GM12865 (cell line): ENCODE results near the gene EXTL2.

Experiments
- DNase-seq: peaks from one replicate; pipeline ENCODE4 v3.0.0; 2010; ENCODE audit warnings: low read depth
- H3K4me3 ChIP-seq: 2 replicates; pipeline ENCODE4 v1.5.1; 2011; ENCODE audit warnings: mild to moderate bottlenecking, low read depth, low read length, control low read depth
- CTCF ChIP-seq: IDR thresholded peaks from 2 replicates; pipeline ENCODE4 v1.5.1; 2011; ENCODE audit warnings: low read length, control low read depth, low read depth, inconsistent platforms; ENCODE audit not compliant: insufficient read depth; ENCODE audit errors: missing control alignments

Gene EXTL2

GRCh38 chr1:100904528-100904927, 9.9 kb upstream of the EXTL2 start:
- DNase-seq: no peak
- H3K4me3 ChIP-seq: no peak overlapping the region
- no peak for TF ChIP-seq CTCF

GRCh38 chr1:100903777-100904176, 9.1 kb upstream of the EXTL2 start:
- H3K4me3 ChIP-seq: no peak overlapping the region
- DNase-seq: no peak
- no peak for TF ChIP-seq CTCF

GRCh38 chr1:100902365-100902764, 7.7 kb upstream of the EXTL2 start:
- H3K4me3 ChIP-seq: no peak overlapping the region
- TF ChIP-seq CTCF: no peak
- no peak for DNase-seq

GRCh38 chr1:100896481-100896982, 1.9 kb upstream of the EXTL2 start:
- DNase-seq: peak; percentile 88
- no peak for TF ChIP-seq CTCF
- peak overlapping the region; percentile 64 for H3K4me3 ChIP-seq

GRCh38 chr1:100895540-100896480, 1.2 kb upstream of the EXTL2 start, which contains the start of gene SLC30A7:
SLC30A7 (plus strand) TSS chr1:100896090; CDS start chr1:100896263, 173 bp downstream.
- TF ChIP-seq CTCF: no peak
- peak within 1 kb of the TSS; percentile 64 for H3K4me3 ChIP-seq
- DNase-seq: peak; percentile 93

- TF ChIP-seq CTCF: no peak
- no peak for DNase-seq
- H3K4me3 ChIP-seq: peak overlapping the region; percentile 64
These were observed 924 bp downstream of the EXTL2 start for GRCh38 chr1:100893718-100894117.

- H3K4me3 ChIP-seq: no peak overlapping the region
- no peak for TF ChIP-seq CTCF
- DNase-seq: no peak
These were observed 2.1 kb downstream of the EXTL2 start for GRCh38 chr1:100892554-100892953.
